Mucosa of rectum (tissue), 2 donors: ENCODE data around the gene PILRB.
"Not testable (repeated sequence)": the region's sequence is repeated elsewhere in the genome, so short reads cannot be mapped to it uniquely, and the experiment has no call there.

Experiments used
- H3K27ac ChIP-seq, 2 donors: one replicate each; pipeline ENCODE4 v1.7.0; 2013; ENCODE audit warnings: inconsistent platforms in 2 of 2, low read depth in 2 of 2, low read length in 2 of 2
- H3K27me3 ChIP-seq, 2 donors: one replicate each; pipeline ENCODE4 v1.7.0; 2013; ENCODE audit warnings: low read length in 2 of 2; ENCODE audit not compliant: control insufficient read depth in 2 of 2, insufficient read depth in 2 of 2
- H3K36me3 ChIP-seq, 2 donors: one replicate each; pipeline ENCODE4 v1.7.0; 2013; ENCODE audit warnings: low read length in 2 of 2; ENCODE audit not compliant: control insufficient read depth in 2 of 2, insufficient read depth in 2 of 2
- H3K4me1 ChIP-seq, 2 donors: one replicate each; pipeline ENCODE4 v1.7.0; 2013; ENCODE audit warnings: low read length in 2 of 2, mild to moderate bottlenecking in 1 of 2; ENCODE audit not compliant: control insufficient read depth in 2 of 2, insufficient read depth in 2 of 2
- H3K4me3 ChIP-seq, 2 donors: one replicate each; pipeline ENCODE4 v1.7.0; 2013; ENCODE audit warnings: low read length in 2 of 2
- H3K9ac ChIP-seq, 2 donors: one replicate each; pipeline ENCODE4 v1.7.0; 2013; ENCODE audit warnings: low read length in 2 of 2, low read depth in 1 of 2, mild to moderate bottlenecking in 1 of 2
- H3K9me3 ChIP-seq, 2 donors: one replicate each; pipeline ENCODE4 v1.7.0; 2013; ENCODE audit warnings: low read length in 2 of 2; ENCODE audit not compliant: control insufficient read depth in 2 of 2
- donor health status: healthy.
- donor health status: Normal muscosa, but diverticular disease.

The PILRB gene

DNA sequence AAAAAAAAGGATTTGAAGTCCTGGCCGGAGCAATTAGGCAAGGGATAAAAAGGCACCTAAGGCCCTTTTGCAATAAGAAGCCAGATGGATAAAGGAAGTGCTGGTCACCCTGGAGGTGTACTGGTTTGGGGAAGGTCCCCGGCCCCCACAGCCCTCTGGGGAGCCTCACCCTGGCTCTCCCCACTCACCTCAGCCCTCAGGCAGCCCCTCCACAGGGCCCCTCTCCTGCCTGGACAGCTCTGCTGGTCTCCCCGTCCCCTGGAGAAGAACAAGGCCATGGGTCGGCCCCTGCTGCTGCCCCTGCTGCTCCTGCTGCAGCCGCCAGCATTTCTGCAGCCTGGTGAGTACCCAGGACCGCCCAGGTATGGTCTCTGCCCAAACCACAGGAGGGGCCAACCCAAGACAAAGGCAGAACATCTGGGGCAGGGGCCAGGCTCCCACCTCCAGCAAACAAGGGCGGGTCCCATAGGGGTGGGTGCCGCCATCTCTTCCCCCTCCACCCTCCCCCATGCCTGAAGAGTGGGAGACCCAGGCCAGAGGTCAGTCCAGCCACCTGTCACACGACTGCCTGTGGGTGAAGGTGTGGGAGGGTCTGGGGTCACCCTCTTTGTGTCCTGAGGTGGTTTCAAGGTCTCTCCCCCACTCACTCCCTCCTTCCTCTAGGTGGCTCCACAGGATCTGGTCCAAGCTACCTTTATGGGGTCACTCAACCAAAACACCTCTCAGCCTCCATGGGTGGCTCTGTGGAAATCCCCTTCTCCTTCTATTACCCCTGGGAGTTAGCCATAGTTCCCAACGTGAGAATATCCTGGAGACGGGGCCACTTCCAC is at the start of gene PILRB:
Gene PILRB (plus strand): TSS at position 91 of the 830 bp plus-strand sequence. CDS start 186 bp downstream, at position 277.
- H3K27me3 ChIP-seq = no peaks in the 10 kb centered on the region
- H3K27ac ChIP-seq = peak within 1 kb of the TSS in 1 of 2 donors; percentile 16
- H3K4me3 ChIP-seq = no peak within 1 kb of the TSS
- peaks cover 47 to 69% of the 10 kb centered on the region in 2 donors for H3K36me3 ChIP-seq
- H3K9ac ChIP-seq = no peak within 1 kb of the TSS
- H3K4me1 ChIP-seq = no peaks in the 10 kb centered on the region
- H3K9me3 ChIP-seq = no peaks in the 10 kb centered on the region

DNA sequence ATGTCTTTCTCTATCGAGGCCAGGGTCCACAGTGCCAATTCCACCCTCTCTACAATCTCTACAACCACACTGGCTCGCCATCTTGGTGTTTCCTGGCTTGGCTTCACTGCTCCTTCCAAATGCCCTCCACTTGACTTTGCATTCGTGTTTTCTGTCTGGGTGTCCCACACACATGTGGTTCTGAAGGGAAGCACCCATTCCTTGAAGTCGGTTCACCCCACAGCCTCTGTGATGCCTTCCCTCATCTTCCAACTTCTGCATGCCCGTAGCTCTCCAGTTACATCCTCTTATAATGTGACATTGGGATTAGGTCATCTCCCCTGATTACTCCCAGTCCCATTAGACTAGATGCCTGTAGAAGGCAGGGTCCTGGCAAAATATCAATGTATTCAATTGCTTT is 39.6 kb upstream of the PILRB start:
- not testable (repeated sequence) for H3K4me3 ChIP-seq, H3K9me3 ChIP-seq, H3K27me3 ChIP-seq, H3K4me1 ChIP-seq, H3K27ac ChIP-seq, H3K9ac ChIP-seq, H3K36me3 ChIP-seq

DNA sequence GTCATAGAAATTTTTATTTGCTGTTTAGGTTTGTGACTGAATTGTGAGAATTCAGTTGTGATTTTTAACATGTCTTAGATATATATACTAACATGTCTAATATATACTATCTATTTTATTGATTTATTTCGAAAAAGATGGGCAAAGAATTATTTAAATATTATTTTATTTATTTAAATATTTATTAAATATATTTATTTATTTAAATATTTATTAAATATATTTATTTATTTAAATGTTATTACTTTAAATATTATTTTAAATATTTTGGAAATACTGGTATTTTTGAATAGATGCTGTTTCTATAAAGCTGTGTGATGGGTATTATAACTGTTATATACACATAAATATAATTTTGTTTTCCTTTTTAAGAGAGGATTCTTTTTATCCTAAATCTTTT is 36.3 kb upstream of the PILRB start:
- H3K4me1 ChIP-seq, H3K27me3 ChIP-seq, H3K9ac ChIP-seq, H3K9me3 ChIP-seq, H3K36me3 ChIP-seq, H3K27ac ChIP-seq, H3K4me3 ChIP-seq: not testable (repeated sequence)

DNA sequence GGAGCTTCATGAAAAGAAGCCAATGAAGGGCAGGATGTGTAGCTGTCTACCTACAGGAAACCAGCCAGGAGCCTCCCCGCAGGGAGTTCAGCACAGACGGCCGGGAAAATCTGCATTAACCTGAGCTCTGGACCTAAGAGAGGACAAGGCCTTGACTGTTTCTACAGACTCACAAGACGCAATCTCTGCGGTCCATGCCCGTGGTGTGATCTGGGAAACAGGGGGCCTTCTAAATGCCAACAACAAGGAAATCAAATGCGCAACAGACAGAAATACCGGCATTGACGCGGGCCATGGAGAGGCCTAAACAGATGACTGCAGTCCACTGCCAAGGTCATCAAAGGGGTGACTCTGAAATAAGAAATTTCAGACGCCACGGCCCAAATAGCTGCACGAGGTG is 33.7 kb upstream of the PILRB start:
- H3K9me3 ChIP-seq, H3K27ac ChIP-seq, H3K36me3 ChIP-seq, H3K4me1 ChIP-seq, H3K4me3 ChIP-seq, H3K9ac ChIP-seq, H3K27me3 ChIP-seq: not testable (repeated sequence)

DNA sequence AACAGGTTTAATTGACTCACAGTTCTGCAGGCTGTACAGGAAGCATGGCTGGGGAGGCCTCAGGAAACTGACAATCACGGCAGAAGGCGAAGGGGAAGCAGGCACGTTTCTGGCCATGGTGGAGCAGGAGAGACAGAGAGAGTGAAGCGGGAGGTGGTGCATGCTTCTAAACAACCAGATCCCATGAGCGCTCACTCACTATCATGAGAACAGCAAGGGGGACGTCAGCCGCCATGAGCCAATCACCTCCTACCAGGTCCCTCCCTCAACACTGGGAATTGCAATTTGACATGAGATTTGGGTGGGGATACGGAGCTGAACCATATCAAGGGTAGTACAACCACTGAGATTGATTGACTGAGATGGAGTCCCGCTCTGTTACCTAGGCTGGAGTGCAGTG is 32.2 kb upstream of the PILRB start:
- H3K27ac ChIP-seq, H3K9me3 ChIP-seq, H3K4me3 ChIP-seq, H3K36me3 ChIP-seq, H3K4me1 ChIP-seq, H3K27me3 ChIP-seq, H3K9ac ChIP-seq: not testable (repeated sequence)

DNA sequence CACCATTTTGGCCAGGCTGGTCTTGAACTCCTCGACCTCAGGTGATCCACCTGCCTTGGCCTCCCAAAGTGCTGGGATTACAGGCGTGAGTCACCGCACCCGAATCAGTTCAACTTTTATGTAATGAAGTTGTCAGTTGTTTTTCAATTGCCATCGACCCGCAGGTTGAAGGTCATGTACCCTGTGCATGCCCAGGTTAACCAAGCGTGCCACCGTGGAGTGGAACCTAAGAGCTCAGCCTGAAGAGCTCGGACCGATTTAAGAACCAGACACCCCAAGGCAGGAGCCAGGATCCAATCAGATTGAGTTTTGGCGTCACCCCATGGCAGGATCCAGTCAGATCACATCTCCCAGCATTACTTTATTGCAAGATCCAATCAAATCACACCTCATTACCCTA is 31.0 kb upstream of the PILRB start:
- not testable (repeated sequence) for H3K4me3 ChIP-seq, H3K9me3 ChIP-seq, H3K27me3 ChIP-seq, H3K27ac ChIP-seq, H3K4me1 ChIP-seq, H3K9ac ChIP-seq, H3K36me3 ChIP-seq

DNA sequence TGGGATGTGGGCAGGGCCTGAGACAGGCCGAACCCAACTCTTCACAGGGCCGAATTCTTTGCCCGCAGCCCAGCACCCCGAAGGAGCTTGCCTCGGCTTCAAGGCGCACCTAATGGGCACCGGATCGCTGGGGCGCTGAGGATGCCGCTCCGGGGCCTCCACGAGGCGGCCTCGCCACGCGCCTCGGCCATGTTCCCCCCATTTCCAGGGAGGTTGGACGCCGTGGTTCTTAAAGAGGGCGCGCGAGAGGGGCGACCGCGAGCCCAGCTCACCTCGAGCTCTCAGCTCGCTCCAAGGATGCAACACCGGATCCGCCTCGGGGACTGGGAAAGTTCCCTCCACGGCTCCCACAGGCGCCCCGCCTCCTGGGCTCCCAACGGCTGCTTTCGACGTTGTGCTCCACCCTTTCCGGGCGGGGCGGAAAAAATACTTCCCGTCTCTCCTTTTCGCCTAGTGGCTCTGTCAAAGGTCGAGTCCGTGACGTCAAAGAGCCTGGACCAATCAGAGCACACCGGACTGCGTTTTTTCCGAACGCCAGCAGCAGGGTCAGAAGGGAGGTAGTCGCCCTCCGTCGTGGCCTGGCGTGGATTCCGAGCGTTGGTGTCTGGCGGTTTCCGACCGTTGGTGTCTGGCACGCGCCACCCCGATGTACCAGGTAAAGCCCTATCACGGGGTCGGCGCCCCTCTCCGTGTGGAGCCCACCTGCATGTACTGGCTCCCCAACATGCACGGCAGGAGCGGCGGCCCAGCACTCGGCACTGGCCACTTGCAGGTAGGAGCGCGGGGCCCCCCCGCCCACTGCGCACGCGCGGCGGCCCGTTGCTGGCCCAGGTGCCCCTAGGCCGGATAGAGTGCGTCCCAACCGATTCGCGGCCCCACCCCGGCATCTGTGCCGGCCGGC is 22.1 kb upstream of the PILRB start:
- not testable (repeated sequence) for H3K9me3 ChIP-seq, H3K27me3 ChIP-seq, H3K36me3 ChIP-seq, H3K4me1 ChIP-seq
- Histone ChIP-seq H3K27ac (peak overlapping the region; percentile 94 to 98), H3K4me3 (peak overlapping the region; percentile 78 to 95), H3K9ac (peak overlapping the region; percentile 72 to 85)

GRCh38 chr7:100338083-100338696 is 19.7 kb upstream of the PILRB start:
- H3K4me1 ChIP-seq, H3K9me3 ChIP-seq, H3K27ac ChIP-seq, H3K4me3 ChIP-seq, H3K9ac ChIP-seq, H3K27me3 ChIP-seq: not testable (repeated sequence)
- H3K36me3 ChIP-seq = peaks cover 9 to 12% of the 10 kb centered on the region in 2 donors

GRCh38 chr7:100341286-100341685 is 16.6 kb upstream of the PILRB start:
- not testable (repeated sequence) for H3K9me3 ChIP-seq, H3K9ac ChIP-seq, H3K4me1 ChIP-seq, H3K27me3 ChIP-seq, H3K4me3 ChIP-seq
- Histone ChIP-seq H3K27ac (peak overlapping the region in 1 of 2 donors; percentile 65), H3K36me3 (peaks cover 10 to 16% of the 10 kb centered on the region in 2 donors)

- Histone ChIP-seq H3K27ac (no peak overlapping the region), H3K27me3 (no peaks in the 10 kb centered on the region), H3K36me3 (peaks cover 24 to 31% of the 10 kb centered on the region in 2 donors), H3K4me1 (peaks cover 4% of the 10 kb centered on the region in 2 donors), H3K9me3 (no peaks in the 10 kb centered on the region), H3K4me3 (no peak overlapping the region), H3K9ac (no peak overlapping the region)
Observed at GRCh38 chr7:100342765-100343164, 15.2 kb upstream of the PILRB start.
